ENCODE data around the gene PECR. TPM values are rescaled to one million over a fixed set of nuclear protein-coding genes. Genes with fewer than 3 reads are reported as not detected.

Gene PECR
- total and polyA plus RNA-seq, 4 donors, result 31.8 to 152 (median 65.5) TPM

- Histone ChIP-seq H3K27me3 (ENCODE audit: control insufficient read depth in 4 of 4, insufficient read depth in 4 of 4, low read length in 3 of 4) (no peaks in the 10 kb centered on the region), H3K4me1 (ENCODE audit: control insufficient read depth in 4 of 4, insufficient read depth in 4 of 4, low read length in 3 of 4) (peaks cover 0 to 22% (median 9%) of the 10 kb centered on the region in 4 donors), H3K9ac (ENCODE audit: low read depth in 1 of 2, low read length in 2 of 2) (no peak overlapping the region), H3K4me3 (ENCODE audit: low read depth in 1 of 3, low read length in 3 of 3) (no peak overlapping the region), H3K9me3 (ENCODE audit: control insufficient read depth in 4 of 4, low read length in 3 of 4) (no peaks in the 10 kb centered on the region), H3K27ac (ENCODE audit: low read depth in 1 of 2, low read length in 2 of 2) (peak overlapping the region in 1 of 2 donors; percentile 32), H3K36me3 (ENCODE audit: control insufficient read depth in 4 of 4, insufficient read depth in 3 of 4, low read depth in 1 of 4, low read length in 3 of 4) (peaks cover 5 to 21% (median 12%) of the 10 kb centered on the region in 4 donors)
- DNase-seq (ENCODE audit: low spot score), result no peak
- TF ChIP-seq HNF4G (IDR thresholded peaks at IDR 0.05) (no peak), ATF3 (IDR thresholded peaks at IDR 0.05) (no peak), RXRA (IDR thresholded peaks at IDR 0.05) (no peak)
- 92% methylated on average over 2 of the region's 2 CpGs for WGBS
Observed at GRCh38 chr2:216002693-216003092, 78.9 kb downstream of the PECR start.

- Histone ChIP-seq H3K4me3 (ENCODE audit: low read depth in 1 of 3, low read length in 3 of 3) (no peak overlapping the region), H3K27me3 (ENCODE audit: control insufficient read depth in 4 of 4, insufficient read depth in 4 of 4, low read length in 3 of 4) (no peaks in the 10 kb centered on the region), H3K9me3 (ENCODE audit: control insufficient read depth in 4 of 4, low read length in 3 of 4) (no peaks in the 10 kb centered on the region), H3K4me1 (ENCODE audit: control insufficient read depth in 4 of 4, insufficient read depth in 4 of 4, low read length in 3 of 4) (peaks cover 0 to 22% (median 9%) of the 10 kb centered on the region in 4 donors), H3K36me3 (ENCODE audit: control insufficient read depth in 4 of 4, insufficient read depth in 3 of 4, low read depth in 1 of 4, low read length in 3 of 4) (peaks cover 5 to 26% (median 16%) of the 10 kb centered on the region in 4 donors), H3K27ac (ENCODE audit: low read depth in 1 of 2, low read length in 2 of 2) (peak overlapping the region in 1 of 2 donors; percentile 32), H3K9ac (ENCODE audit: low read depth in 1 of 2, low read length in 2 of 2) (no peak overlapping the region)
- TF ChIP-seq FOXA1 (IDR thresholded peaks at IDR 0.05) (no peak), REST (IDR thresholded peaks at IDR 0.05) (no peak), HNF4G (IDR thresholded peaks at IDR 0.05) (no peak), RAD21 (IDR thresholded peaks at IDR 0.05) (no peak), NR2F2 (IDR thresholded peaks at IDR 0.05) (no peak), TAF1 (conservative IDR thresholded peaks at IDR 0.05) (no peak), HNF4A (conservative IDR thresholded peaks at IDR 0.05) (no peak)
- 69% methylated on average over 5 of the region's 5 CpGs for WGBS
- DNase-seq (ENCODE audit: low spot score), result no peak
Observed at GRCh38 chr2:216002101-216002678, 79.4 kb downstream of the PECR start.

- Histone ChIP-seq H3K4me3 (ENCODE audit: low read depth in 1 of 3, low read length in 3 of 3) (no peak overlapping the region), H3K4me1 (ENCODE audit: control insufficient read depth in 4 of 4, insufficient read depth in 4 of 4, low read length in 3 of 4) (peaks cover 0 to 20% (median 9%) of the 10 kb centered on the region in 4 donors), H3K27me3 (ENCODE audit: control insufficient read depth in 4 of 4, insufficient read depth in 4 of 4, low read length in 3 of 4) (no peaks in the 10 kb centered on the region), H3K9ac (ENCODE audit: low read depth in 1 of 2, low read length in 2 of 2) (no peak overlapping the region), H3K27ac (ENCODE audit: low read depth in 1 of 2, low read length in 2 of 2) (no peak overlapping the region), H3K36me3 (ENCODE audit: control insufficient read depth in 4 of 4, insufficient read depth in 3 of 4, low read depth in 1 of 4, low read length in 3 of 4) (peaks cover 5 to 32% (median 18%) of the 10 kb centered on the region in 4 donors), H3K9me3 (ENCODE audit: control insufficient read depth in 4 of 4, low read length in 3 of 4) (no peaks in the 10 kb centered on the region)
- WGBS, result 77% methylated on average over 9 of the region's 9 CpGs
- DNase-seq (ENCODE audit: low spot score), result no peak
- no peak for TF ChIP-seq GABPA (IDR thresholded peaks at IDR 0.05 in 1 of 2, conservative IDR thresholded peaks at IDR 0.05 in 1 of 2)
- no peak for TF ChIP-seq CTCF (IDR thresholded peaks at IDR 0.05; ENCODE audit: low read depth, low read length, missing input control)
- no peak for TF ChIP-seq HNF4G (IDR thresholded peaks at IDR 0.05)
- TF ChIP-seq TAF1 (conservative IDR thresholded peaks at IDR 0.05), result no peak
- TF ChIP-seq EGR1 (IDR thresholded peaks at IDR 0.05; ENCODE audit: low read depth in 2 of 2), result no peak
- TF ChIP-seq HNF4A (conservative IDR thresholded peaks at IDR 0.05), result no peak
- no peak for TF ChIP-seq NR2F2 (IDR thresholded peaks at IDR 0.05)
Observed at GRCh38 chr2:216001216-216002100, 80.2 kb downstream of the PECR start.

All from liver (tissue), 9 donors.